Astrocyte (in vitro differentiated cells and primary cell): ENCODE data around the gene CTAGE8.
"Not testable (repeated sequence)": the region's sequence is repeated elsewhere in the genome, so short reads cannot be mapped to it uniquely, and the experiment has no call there.

Source experiments
- CTCF ChIP-seq: IDR thresholded peaks from 2 replicates; pipeline ENCODE4 v1.5.1; 2011; ENCODE audit warnings: low read depth, mild to moderate bottlenecking, inconsistent platforms, low read length, moderate library complexity; ENCODE audit not compliant: insufficient read depth
- EZH2 ChIP-seq: IDR thresholded peaks from 2 replicates; pipeline ENCODE4 v1.6.1; 2012; ENCODE audit warnings: mild to moderate bottlenecking, low read length, inconsistent platforms; ENCODE audit not compliant: insufficient read depth

- not testable (repeated sequence) for TF ChIP-seq CTCF, EZH2
Measured at GRCh38 chr7:144283716-144284115, 14.6 kb upstream of the CTAGE8 start.
